Right atrium auricular region (tissue), 2 donors: ENCODE data around the gene C2orf76. TPM values are rescaled to one million over a fixed set of nuclear protein-coding genes. Genes with fewer than 3 reads are reported as not detected.

ENCODE experiments used
- DNase-seq: peaks from one replicate; pipeline ENCODE4 v3.0.0-alpha.2; 2019; ENCODE audit warnings: low spot score
- H3K27ac ChIP-seq, 2 donors: fragments of 200-600 bp; sonication (generic); 1 replicate in 1 of 2; 2 replicates in 1 of 2; pipeline ENCODE4 v1.5.1; 2016 to 2019
- H3K27me3 ChIP-seq, 2 donors: fragments of 200-600 bp; sonication (generic); one replicate each; pipeline versions ENCODE4 v1.5.1 to v1.6.0; 2017 to 2019
- H3K36me3 ChIP-seq: fragments of 200-600 bp; sonication (generic); one replicate; pipeline ENCODE4 v1.5.1; 2016
- H3K4me1 ChIP-seq, 2 donors: fragments of 200-600 bp; sonication (generic); one replicate each; pipeline versions ENCODE4 v1.5.1 to v1.6.0; 2017 to 2019
- H3K4me3 ChIP-seq, 2 donors: fragments of 200-600 bp; sonication (generic); 1 replicate in 1 of 2; 2 replicates in 1 of 2; pipeline ENCODE4 v1.5.1; 2017 to 2019; ENCODE audit warnings: mild to moderate bottlenecking in 1 of 2, moderate library complexity in 1 of 2
- H3K9me3 ChIP-seq, 2 donors: fragments of 200-600 bp; sonication (generic); one replicate each; pipeline ENCODE4 v1.5.1; 2019
- CTCF ChIP-seq, 2 donors: fragments of 200-600 bp; sonication (generic); IDR thresholded peaks; one replicate each; pipeline ENCODE4 v1.5.1; 2019; ENCODE audit warnings: antibody characterized with exemption in 2 of 2
- total RNA-seq, 2 donors: library from RNA; depleted of rRNA; stranded (reverse); fragments of >200 nt; gene quantifications; one replicate each; pipeline ENCODE4 v1.1.0, GENCODE V29; 2016

The C2orf76 gene
- 10 to 100 TPM in 1 of 2 donors, 1 to 10 TPM in 1; 8.1 to 11.1 TPM for total RNA-seq

- H3K27ac ChIP-seq: peak within 1 kb of the TSS; percentile 87 to 97
- H3K4me1 ChIP-seq: peaks cover 0 to 36% of the 10 kb centered on the region in 2 donors
- peaks cover 32% of the 10 kb centered on the region for H3K36me3 ChIP-seq
- peak; percentile 96 for DNase-seq
- no peaks in the 10 kb centered on the region for H3K9me3 ChIP-seq
- H3K27me3 ChIP-seq: no peaks in the 10 kb centered on the region
- TF ChIP-seq CTCF (IDR thresholded peaks at IDR 0.05): no peak
- H3K4me3 ChIP-seq: peak within 1 kb of the TSS; percentile 65 to 87
These were observed at the start of gene C2orf76, which contains the start of gene DBI for GRCh38 chr2:119366649-119367471. TSS of gene C2orf76 (minus strand) at chr2:119366834. CDS start at chr2:119339959, 26,875 bp downstream. TSS of gene DBI (plus strand) at chr2:119366977. CDS start at chr2:119367052, 75 bp downstream.

GRCh38 chr2:119415630-119416029 lies 49.0 kb upstream of the C2orf76 start:
- no peaks in the 10 kb centered on the region for H3K4me1 ChIP-seq
- H3K36me3 ChIP-seq: no peaks in the 10 kb centered on the region
- no peak overlapping the region for H3K4me3 ChIP-seq
- peaks cover 0 to 6% of the 10 kb centered on the region in 2 donors for H3K9me3 ChIP-seq
- no peaks in the 10 kb centered on the region for H3K27me3 ChIP-seq
- no peak overlapping the region for H3K27ac ChIP-seq
- DNase-seq: no peak
- no peak for TF ChIP-seq CTCF (IDR thresholded peaks at IDR 0.05)

GRCh38 chr2:119414894-119415293 lies 48.3 kb upstream of the C2orf76 start:
- H3K9me3 ChIP-seq: peaks cover 0 to 6% of the 10 kb centered on the region in 2 donors
- no peak for DNase-seq
- no peak overlapping the region for H3K4me3 ChIP-seq
- no peaks in the 10 kb centered on the region for H3K36me3 ChIP-seq
- no peak for TF ChIP-seq CTCF (IDR thresholded peaks at IDR 0.05)
- H3K27me3 ChIP-seq: no peaks in the 10 kb centered on the region
- no peaks in the 10 kb centered on the region for H3K4me1 ChIP-seq
- no peak overlapping the region for H3K27ac ChIP-seq

GRCh38 chr2:119409506-119409905 lies 42.9 kb upstream of the C2orf76 start:
- no peaks in the 10 kb centered on the region for H3K36me3 ChIP-seq
- no peak for DNase-seq
- no peak overlapping the region for H3K27ac ChIP-seq
- H3K9me3 ChIP-seq: peaks cover 0 to 5% of the 10 kb centered on the region in 2 donors
- no peak for TF ChIP-seq CTCF (IDR thresholded peaks at IDR 0.05)
- H3K27me3 ChIP-seq: no peaks in the 10 kb centered on the region
- no peak overlapping the region for H3K4me3 ChIP-seq
- H3K4me1 ChIP-seq: no peaks in the 10 kb centered on the region

- H3K36me3 ChIP-seq: no peaks in the 10 kb centered on the region
- peaks cover 0 to 4% of the 10 kb centered on the region in 2 donors for H3K9me3 ChIP-seq
- H3K27ac ChIP-seq: no peak overlapping the region
- TF ChIP-seq CTCF (IDR thresholded peaks at IDR 0.05): no peak
- H3K27me3 ChIP-seq: no peaks in the 10 kb centered on the region
- H3K4me1 ChIP-seq: no peaks in the 10 kb centered on the region
- DNase-seq: peak; percentile 59
- H3K4me3 ChIP-seq: no peak overlapping the region
These were observed 41.6 kb upstream of the C2orf76 start for GRCh38 chr2:119408221-119408619.
